K562 (cell line): Measurements from ENCODE around the gene MAP1S. TPM values are rescaled to one million over a fixed set of nuclear protein-coding genes. Genes with fewer than 3 reads are reported as not detected.
A peak's percentile ranks its signal among the peaks of the same experiment; 100 is the strongest.

Source experiments
- COPS2 ChIP-seq: fragments of 450-650 bp; conservative IDR thresholded peaks from 2 replicates; pipeline ENCODE4 v1.6.1; 2016; ENCODE audit warnings: mild to moderate bottlenecking, moderate library complexity
- DPF2 ChIP-seq: fragments of 450-650 bp; IDR thresholded peaks from 2 replicates; pipeline ENCODE4 v1.6.1; 2016
- FOXK1 ChIP-seq: sonication (generic); formaldehyde crosslinking; IDR thresholded peaks from 2 replicates; pipeline ENCODE4 v1.8.0; 2022; ENCODE audit warnings: missing genetic modification reagents, mild to moderate bottlenecking, borderline replicate concordance
- KAT7 ChIP-seq: sonication (generic); formaldehyde crosslinking; IDR thresholded peaks from 2 replicates; pipeline ENCODE4 v1.8.0; 2022; ENCODE audit warnings: missing genetic modification reagents, mild to moderate bottlenecking, borderline replicate concordance
- L3MBTL2 ChIP-seq: fragments of 450-650 bp; IDR thresholded peaks from 2 replicates; pipeline ENCODE4 v1.6.1; 2016; ENCODE audit warnings: mild to moderate bottlenecking, moderate library complexity
- RB1 ChIP-seq: fragments of 450-650 bp; IDR thresholded peaks from 2 replicates; pipeline ENCODE4 v1.6.1; 2017; ENCODE audit warnings: low read depth, mild to moderate bottlenecking
- SAFB2 ChIP-seq: fragments of 200-400 bp; formaldehyde crosslinking; IDR thresholded peaks from 2 replicates; pipeline ENCODE4 v1.6.1; 2018; ENCODE audit warnings: borderline replicate concordance, low read length, low read depth, moderate library complexity; ENCODE audit not compliant: severe bottlenecking
- SRSF9 ChIP-seq: fragments of 200-400 bp; formaldehyde crosslinking; IDR thresholded peaks from 2 replicates; pipeline ENCODE4 v1.6.1; 2017; ENCODE audit warnings: low read depth, low read length, borderline replicate concordance
- TARDBP ChIP-seq: fragments of 450-650 bp; IDR thresholded peaks from 2 replicates; pipeline ENCODE4 v1.6.1; 2016
- TEAD2 ChIP-seq: fragments of 450-650 bp; IDR thresholded peaks from 2 replicates; pipeline ENCODE4 v1.6.1; 2016; ENCODE audit warnings: missing genetic modification characterization, control low read depth, missing compliant biosample characterization
- ZC3H11A ChIP-seq: IDR thresholded peaks from 2 replicates; pipeline ENCODE4 v1.6.1; 2012; ENCODE audit warnings: low read depth, low read length, improper control_type of control experiment
- ZFP36 ChIP-seq: fragments of 150-350 bp; IDR thresholded peaks from 2 replicates; pipeline ENCODE4 v1.6.1; 2018; ENCODE audit warnings: low read length, low read depth; ENCODE audit not compliant: partially characterized antibody
- ZNF184 ChIP-seq: sonication (generic); formaldehyde crosslinking; IDR thresholded peaks from 2 replicates; pipeline ENCODE4 v1.5.0; 2020; ENCODE audit warnings: missing genetic modification reagents
- ZNF212 ChIP-seq: fragments of 450-650 bp; formaldehyde crosslinking; IDR thresholded peaks from 2 replicates; pipeline ENCODE4 v1.4.0; 2020; ENCODE audit warnings: mild to moderate bottlenecking
- ZNF668 ChIP-seq: fragments of 250-450 bp; sonication (Bioruptor Pico); IDR thresholded peaks from 2 replicates; pipeline ENCODE4 v1.8.0; 2022; ENCODE audit warnings: mild to moderate bottlenecking, inconsistent platforms
- polyA plus RNA-seq, 8 experiments: library from polyadenylated mRNA; depleted of rRNA in 4 of 8; stranded (reverse) in 5 of 8; unstranded in 3 of 8; fragments of >200 nt; fragmentation: Nextera tagmentation in 2 of 8; fragmentation: Illumina TruSeq in 1 of 8; extraction: Ambion mirVana in 2 of 8; extraction: Trizol in 1 of 8; gene quantifications; 2 replicates each; pipeline versions ENCODE4 v1.2.1 to v1.2.3, GENCODE V29; 2011 to 2014; ENCODE audit warnings: inconsistent platforms in 1 of 8, missing spikeins in 1 of 8
- total RNA-seq, 7 experiments: library from RNA; depleted of rRNA in 6 of 7; stranded (reverse); fragments of >200 nt in 6 of 7; fragmentation: Illumina TruSeq in 2 of 7; extraction: Trizol in 2 of 7; gene quantifications; 2 replicates each; pipeline versions ENCODE4 v1.2.1 to v1.2.3, GENCODE V29; 2011 to 2021; ENCODE audit warnings: low replicate concordance in 1 of 7
- TF ChIP-seq, protein P1 (sequence below): fragments of 250-450 bp; sonication (Bioruptor Pico); IDR thresholded peaks from 2 replicates; pipeline ENCODE4 v1.8.0; 2021; ENCODE audit warnings: moderate library complexity, mild to moderate bottlenecking, inconsistent platforms
- TF ChIP-seq, protein P2 (sequence below), 2 experiments: fragments of 450-650 bp; formaldehyde crosslinking in 1 of 2; IDR thresholded peaks; 2 replicates each; pipeline versions ENCODE4 v1.4.0 to v1.6.1; 2014 to 2020; ENCODE audit warnings: mild to moderate bottlenecking in 2 of 2, borderline replicate concordance in 1 of 2, low read depth in 1 of 2
- TF ChIP-seq, protein P3 (sequence below): IDR thresholded peaks from 2 replicates; pipeline ENCODE4 v1.6.1; 2016; ENCODE audit warnings: missing genetic modification characterization, missing compliant biosample characterization

Gene MAP1S
- total and polyA plus RNA-seq, 9 of the 15 experiments (the other 6 are each of a cell fraction or from before 2014, with no cell fraction given), result 2.0 to 81.0 (median 9.5) TPM

DNA sequence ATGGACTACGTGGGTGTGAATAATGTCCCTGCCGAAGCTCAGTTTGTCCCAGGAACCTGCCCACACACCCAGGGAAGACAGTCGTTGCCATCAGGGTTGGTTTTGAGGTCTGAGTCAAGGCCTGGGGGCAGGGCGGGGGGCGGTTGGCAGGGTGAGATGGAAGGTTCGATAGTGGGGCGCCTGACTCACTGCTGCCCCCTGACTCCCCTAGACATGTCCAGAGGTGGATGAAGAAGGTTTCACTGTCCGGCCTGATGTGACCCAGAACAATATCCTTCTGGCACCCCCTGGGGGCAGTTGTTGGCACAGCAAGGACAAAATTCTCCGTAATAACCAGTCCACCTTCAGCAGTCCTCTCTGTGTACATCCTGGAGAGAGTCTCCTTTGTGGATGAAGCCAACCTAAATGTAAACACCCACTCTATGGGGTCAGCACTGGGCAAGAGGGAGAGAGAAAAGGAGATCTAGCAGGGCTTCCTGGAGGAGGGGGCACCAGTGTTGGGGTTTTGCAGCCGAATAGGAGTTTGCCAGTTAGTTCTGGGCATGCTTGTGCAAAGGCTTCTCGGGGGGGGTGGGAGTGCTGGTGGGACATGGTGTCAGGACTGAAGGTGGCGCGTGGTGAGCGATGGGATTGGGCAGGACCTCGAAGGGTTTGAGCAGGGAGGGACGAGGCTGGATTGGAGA, 56.1 kb downstream of the MAP1S start (continued):
- TF ChIP-seq, protein P1, sequence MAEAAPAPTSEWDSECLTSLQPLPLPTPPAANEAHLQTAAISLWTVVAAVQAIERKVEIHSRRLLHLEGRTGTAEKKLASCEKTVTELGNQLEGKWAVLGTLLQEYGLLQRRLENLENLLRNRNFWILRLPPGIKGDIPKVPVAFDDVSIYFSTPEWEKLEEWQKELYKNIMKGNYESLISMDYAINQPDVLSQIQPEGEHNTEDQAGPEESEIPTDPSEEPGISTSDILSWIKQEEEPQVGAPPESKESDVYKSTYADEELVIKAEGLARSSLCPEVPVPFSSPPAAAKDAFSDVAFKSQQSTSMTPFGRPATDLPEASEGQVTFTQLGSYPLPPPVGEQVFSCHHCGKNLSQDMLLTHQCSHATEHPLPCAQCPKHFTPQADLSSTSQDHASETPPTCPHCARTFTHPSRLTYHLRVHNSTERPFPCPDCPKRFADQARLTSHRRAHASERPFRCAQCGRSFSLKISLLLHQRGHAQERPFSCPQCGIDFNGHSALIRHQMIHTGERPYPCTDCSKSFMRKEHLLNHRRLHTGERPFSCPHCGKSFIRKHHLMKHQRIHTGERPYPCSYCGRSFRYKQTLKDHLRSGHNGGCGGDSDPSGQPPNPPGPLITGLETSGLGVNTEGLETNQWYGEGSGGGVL (CRISPR knock-in tag), result no peak
- TF ChIP-seq RB1 (0 out of 2 replicates have a peak, but pooled peaks have one; percentile 32), ZC3H11A (no peak), TARDBP (no peak), ZNF184 (CRISPR knock-in tag) (no peak), TEAD2 (tag) (no peak), SRSF9 (no peak), ZFP36 (peak; percentile 70), SAFB2 (no peak), KAT7 (CRISPR knock-in tag) (no peak), FOXK1 (no peak), COPS2 (no peak), DPF2 (peak; percentile 57; the same call in 1 of the 2 replicates), L3MBTL2 (no peak), ZNF668 (CRISPR knock-in tag) (no peak), ZNF212 (no peak)
- TF ChIP-seq, protein P2, sequence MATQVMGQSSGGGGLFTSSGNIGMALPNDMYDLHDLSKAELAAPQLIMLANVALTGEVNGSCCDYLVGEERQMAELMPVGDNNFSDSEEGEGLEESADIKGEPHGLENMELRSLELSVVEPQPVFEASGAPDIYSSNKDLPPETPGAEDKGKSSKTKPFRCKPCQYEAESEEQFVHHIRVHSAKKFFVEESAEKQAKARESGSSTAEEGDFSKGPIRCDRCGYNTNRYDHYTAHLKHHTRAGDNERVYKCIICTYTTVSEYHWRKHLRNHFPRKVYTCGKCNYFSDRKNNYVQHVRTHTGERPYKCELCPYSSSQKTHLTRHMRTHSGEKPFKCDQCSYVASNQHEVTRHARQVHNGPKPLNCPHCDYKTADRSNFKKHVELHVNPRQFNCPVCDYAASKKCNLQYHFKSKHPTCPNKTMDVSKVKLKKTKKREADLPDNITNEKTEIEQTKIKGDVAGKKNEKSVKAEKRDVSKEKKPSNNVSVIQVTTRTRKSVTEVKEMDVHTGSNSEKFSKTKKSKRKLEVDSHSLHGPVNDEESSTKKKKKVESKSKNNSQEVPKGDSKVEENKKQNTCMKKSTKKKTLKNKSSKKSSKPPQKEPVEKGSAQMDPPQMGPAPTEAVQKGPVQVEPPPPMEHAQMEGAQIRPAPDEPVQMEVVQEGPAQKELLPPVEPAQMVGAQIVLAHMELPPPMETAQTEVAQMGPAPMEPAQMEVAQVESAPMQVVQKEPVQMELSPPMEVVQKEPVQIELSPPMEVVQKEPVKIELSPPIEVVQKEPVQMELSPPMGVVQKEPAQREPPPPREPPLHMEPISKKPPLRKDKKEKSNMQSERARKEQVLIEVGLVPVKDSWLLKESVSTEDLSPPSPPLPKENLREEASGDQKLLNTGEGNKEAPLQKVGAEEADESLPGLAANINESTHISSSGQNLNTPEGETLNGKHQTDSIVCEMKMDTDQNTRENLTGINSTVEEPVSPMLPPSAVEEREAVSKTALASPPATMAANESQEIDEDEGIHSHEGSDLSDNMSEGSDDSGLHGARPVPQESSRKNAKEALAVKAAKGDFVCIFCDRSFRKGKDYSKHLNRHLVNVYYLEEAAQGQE (IDR thresholded peaks at IDR 0.05; ENCODE audit: borderline replicate concordance), result peak; percentile 87
- TF ChIP-seq, protein P2 (CRISPR knock-in tag; IDR thresholded peaks at IDR 0.05; ENCODE audit: low read depth), result no peak
- TF ChIP-seq, protein P3, sequence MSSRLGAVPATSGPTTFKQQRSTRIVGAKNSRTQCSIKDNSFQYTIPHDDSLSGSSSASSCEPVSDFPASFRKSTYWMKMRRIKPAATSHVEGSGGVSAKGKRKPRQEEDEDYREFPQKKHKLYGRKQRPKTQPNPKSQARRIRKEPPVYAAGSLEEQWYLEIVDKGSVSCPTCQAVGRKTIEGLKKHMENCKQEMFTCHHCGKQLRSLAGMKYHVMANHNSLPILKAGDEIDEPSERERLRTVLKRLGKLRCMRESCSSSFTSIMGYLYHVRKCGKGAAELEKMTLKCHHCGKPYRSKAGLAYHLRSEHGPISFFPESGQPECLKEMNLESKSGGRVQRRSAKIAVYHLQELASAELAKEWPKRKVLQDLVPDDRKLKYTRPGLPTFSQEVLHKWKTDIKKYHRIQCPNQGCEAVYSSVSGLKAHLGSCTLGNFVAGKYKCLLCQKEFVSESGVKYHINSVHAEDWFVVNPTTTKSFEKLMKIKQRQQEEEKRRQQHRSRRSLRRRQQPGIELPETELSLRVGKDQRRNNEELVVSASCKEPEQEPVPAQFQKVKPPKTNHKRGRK (tag), result no peak
